ENCODE results near the gene MPV17. TPM values are rescaled to one million over a fixed set of nuclear protein-coding genes. Genes with fewer than 3 reads are reported as not detected.
"Not testable (repeated sequence)": the region's sequence is repeated elsewhere in the genome, so short reads cannot be mapped to it uniquely, and the experiment has no call there.

Gene MPV17
- total RNA-seq, 1 donor from 2014 or later = 53.5 TPM

- intact Hi-C loops (cut with DNase I) = no loop called here
- no peak for DNase-seq (ENCODE audit: low spot score)
- ATAC-seq = no peak
Observed at GRCh38 chr2:27304488-27305240, 18.2 kb downstream of the MPV17 start.

GRCh38 chr2:27303093-27304025, 19.5 kb downstream of the MPV17 start:
- no peak for DNase-seq (ENCODE audit: low spot score)
- intact Hi-C loops (cut with DNase I) = no loop called here

DNA sequence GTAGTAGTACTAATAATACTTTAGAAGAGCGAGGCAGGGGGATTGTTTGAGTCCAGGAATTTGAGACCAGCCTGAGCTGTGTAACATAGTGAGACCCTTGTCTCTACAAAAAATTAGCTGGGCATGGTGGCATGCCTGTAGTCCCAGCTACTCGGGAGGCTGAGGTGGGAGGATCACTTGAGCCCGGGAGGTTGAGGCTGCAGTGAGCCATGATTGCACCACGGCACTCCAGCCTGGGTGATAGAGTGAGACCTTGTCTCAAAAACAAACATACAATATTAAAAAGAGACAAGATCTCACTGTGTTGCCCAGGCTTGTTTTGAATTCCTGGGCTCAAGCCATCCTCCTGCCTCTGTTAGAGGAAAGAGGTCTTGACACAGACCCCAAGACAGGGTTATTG, 22.3 kb downstream of the MPV17 start:
- ATAC-seq; intact Hi-C loops (cut with DNase I); DNase-seq (ENCODE audit: low spot score): not testable (repeated sequence)

More at GRCh38 chr2:27303093-27304025, 19.5 kb downstream of the MPV17 start:
- ATAC-seq = peak; percentile 79

DNA sequence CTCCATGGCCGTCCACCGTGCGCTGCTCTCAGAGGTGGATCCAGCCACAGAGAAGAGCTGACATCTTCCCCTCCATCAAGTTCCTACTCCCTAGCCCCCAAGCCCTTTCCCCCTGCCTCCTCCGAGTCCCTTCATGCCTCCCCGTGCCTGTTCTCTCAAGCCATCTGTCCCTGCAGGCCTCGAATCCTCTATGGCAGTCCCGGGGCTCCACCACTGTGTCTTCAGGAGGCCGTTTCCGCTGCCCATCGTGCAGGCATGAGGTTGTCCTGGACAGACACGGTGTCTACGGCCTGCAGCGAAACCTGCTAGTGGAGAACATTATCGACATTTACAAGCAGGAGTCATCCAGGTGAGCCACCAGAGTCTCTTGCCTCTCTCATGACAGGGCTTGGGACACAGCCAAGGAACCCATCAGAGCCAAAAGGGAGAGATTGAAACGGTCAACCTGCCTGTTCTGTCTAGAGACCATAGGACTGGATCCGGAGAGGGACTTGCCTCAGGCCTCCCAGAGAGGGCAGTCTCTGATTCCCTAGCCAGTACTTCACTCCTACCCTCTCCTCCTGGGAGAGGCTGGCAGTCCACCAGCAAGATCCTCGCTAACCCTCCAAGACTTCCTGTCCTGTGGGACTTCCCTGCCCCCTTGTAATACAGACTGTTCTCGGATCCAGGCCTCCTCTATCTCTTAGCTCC, 24.4 kb downstream of the MPV17 start:
- intact Hi-C loops (cut with DNase I) = no loop called here
- DNase-seq (ENCODE audit: low spot score) (no peak), ATAC-seq (no peak)

GRCh38 chr2:27297195-27297594, 25.7 kb downstream of the MPV17 start:
- intact Hi-C loops (cut with DNase I) = no loop called here
- no peak for DNase-seq (ENCODE audit: low spot score)
- ATAC-seq = no peak

DNA sequence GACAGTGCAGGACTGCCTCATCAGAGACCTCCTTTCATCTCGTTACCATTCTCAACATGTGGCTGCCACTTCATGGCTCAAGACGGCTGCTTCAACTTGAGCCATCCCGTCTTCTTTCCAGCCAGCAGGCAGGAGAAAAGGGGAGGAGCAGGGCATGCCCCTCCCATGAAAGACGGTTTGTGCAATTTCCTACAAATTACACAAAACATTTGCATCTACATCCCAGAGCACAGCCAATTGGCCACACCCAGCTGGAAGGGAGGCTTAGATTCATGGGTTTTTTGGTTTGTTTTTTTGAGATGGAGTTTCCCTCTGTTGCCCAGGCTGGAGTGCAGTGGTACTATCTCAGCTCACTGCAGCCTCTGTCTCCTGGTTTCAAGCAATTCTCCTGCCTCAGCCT, 26.4 kb downstream of the MPV17 start:
- intact Hi-C loops (cut with DNase I) = no loop called here
- no peak for DNase-seq (ENCODE audit: low spot score)
- no peak for ATAC-seq

GRCh38 chr2:27294928-27295327, 28.0 kb downstream of the MPV17 start:
- ATAC-seq (no peak), DNase-seq (ENCODE audit: low spot score) (no peak)
- intact Hi-C loops (cut with DNase I) = no loop called here

GRCh38 chr2:27291865-27292264, 31.0 kb downstream of the MPV17 start:
- ATAC-seq (no peak), DNase-seq (ENCODE audit: low spot score) (no peak)
- intact Hi-C loops (cut with DNase I) = no loop called here

DNA sequence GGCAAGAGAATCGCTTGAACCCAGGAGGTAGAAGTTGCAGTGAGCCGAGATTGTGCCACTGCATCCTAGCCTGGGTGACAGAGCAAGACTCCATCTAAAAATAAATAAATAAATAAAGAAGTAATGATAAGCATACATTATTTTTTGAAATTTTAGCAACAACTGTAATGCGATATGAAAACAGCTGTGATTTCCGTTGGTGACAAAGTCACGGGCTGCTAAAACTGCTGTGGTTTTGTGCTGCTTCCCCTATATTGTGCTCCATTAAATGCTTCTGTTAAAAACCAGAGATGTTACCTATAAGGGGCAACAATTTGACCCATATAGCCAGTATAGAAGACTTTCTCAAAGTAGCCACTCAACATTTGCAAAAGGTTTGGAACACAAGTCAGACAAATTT, 32.3 kb downstream of the MPV17 start:
- ATAC-seq (no peak), DNase-seq (ENCODE audit: low spot score) (no peak)
- intact Hi-C loops (cut with DNase I) = no loop called here

GRCh38 chr2:27288610-27289009, 34.3 kb downstream of the MPV17 start:
- DNase-seq (ENCODE audit: low spot score) = no peak
- no peak for ATAC-seq
- intact Hi-C loops (cut with DNase I) = loop anchor here (10.0 kb wide), 1 partner anchor 194 kb away; no protein-coding TSS in a partner anchor

DNA sequence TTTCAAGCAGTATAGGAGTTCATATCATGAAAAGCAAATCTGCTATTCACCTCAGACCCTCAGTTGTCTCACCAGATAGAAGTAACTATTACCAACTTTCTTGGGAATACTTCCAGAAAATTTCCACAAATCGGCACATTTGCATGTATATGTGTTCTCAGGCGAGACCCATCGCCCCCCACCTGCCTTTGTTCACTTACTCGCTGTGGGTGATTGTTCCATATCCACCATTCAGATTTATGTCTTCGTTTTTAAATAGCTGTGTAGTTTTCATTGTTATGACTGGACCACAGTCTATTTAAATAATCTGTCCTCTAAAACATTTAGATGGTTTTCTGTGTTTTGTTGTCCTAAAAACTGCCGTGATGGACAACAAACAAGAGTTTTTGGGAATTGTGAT, 37.4 kb downstream of the MPV17 start:
- no peak for ATAC-seq
- no peak for DNase-seq (ENCODE audit: low spot score)
- intact Hi-C loops (cut with DNase I) = loop anchor here (10.0 kb wide), 1 partner anchor 191 kb away; no protein-coding TSS in a partner anchor

GRCh38 chr2:27284996-27285395, 37.9 kb downstream of the MPV17 start:
- DNase-seq (ENCODE audit: low spot score) = no peak
- no peak for ATAC-seq
- intact Hi-C loops (cut with DNase I) = loop anchor here (10.0 kb wide), 1 partner anchor 190 kb away; no protein-coding TSS in a partner anchor

GRCh38 chr2:27282892-27283291, 40.0 kb downstream of the MPV17 start:
- intact Hi-C loops (cut with DNase I) = loop anchor here (10.0 kb wide), 1 partner anchor 188 kb away; no protein-coding TSS in a partner anchor
- DNase-seq (ENCODE audit: low spot score) (no peak), ATAC-seq (no peak)

GRCh38 chr2:27281855-27282559, 40.9 kb downstream of the MPV17 start, which contains the start of gene TRIM54:
TSS of gene TRIM54 (plus strand) at chr2:27282429. CDS start at chr2:27282732, 303 bp downstream.
- no peak for DNase-seq (ENCODE audit: low spot score)
- intact Hi-C loops (cut with DNase I) = loop anchor here (10.0 kb wide), 1 partner anchor 187 kb away; no protein-coding TSS in a partner anchor
- peak; percentile 17 for ATAC-seq

DNA sequence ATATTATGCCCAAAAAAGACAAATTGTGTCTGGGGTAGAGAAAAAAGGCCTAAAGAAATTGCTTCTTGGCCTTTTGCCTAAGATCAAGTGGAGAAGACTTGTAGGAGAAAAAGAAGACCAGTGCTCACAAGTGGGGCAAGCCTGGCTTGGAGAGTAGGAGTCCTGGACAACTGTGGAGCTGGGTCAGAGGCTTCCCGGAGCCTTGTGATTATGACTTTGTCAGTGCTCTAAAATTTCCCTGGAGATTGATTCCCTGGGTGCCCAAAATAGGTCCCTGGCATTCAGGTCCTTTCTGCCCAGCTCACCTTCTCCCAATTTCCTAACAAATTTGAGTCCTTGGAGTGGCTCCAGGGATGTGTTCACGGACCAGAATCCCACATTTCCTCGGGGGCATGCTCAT, 41.5 kb downstream of the MPV17 start:
- no peak for DNase-seq (ENCODE audit: low spot score)
- intact Hi-C loops (cut with DNase I) = loop anchor here (10.0 kb wide), 1 partner anchor 187 kb away; no protein-coding TSS in a partner anchor
- no peak for ATAC-seq

- no peak for DNase-seq (ENCODE audit: low spot score)
- ATAC-seq = no peak
- intact Hi-C loops (cut with DNase I) = loop anchor here (10.0 kb wide), 1 partner anchor 186 kb away; no protein-coding TSS in a partner anchor
Observed at GRCh38 chr2:27280826-27281225, 42.1 kb downstream of the MPV17 start.

GRCh38 chr2:27278010-27278409, 44.9 kb downstream of the MPV17 start:
- no peak for DNase-seq (ENCODE audit: low spot score)
- intact Hi-C loops (cut with DNase I) = no loop called here
- ATAC-seq = no peak

All from sciatic nerve (tissue), 2 donors.